Measurements from ENCODE around the gene TRIM17.

DNA sequence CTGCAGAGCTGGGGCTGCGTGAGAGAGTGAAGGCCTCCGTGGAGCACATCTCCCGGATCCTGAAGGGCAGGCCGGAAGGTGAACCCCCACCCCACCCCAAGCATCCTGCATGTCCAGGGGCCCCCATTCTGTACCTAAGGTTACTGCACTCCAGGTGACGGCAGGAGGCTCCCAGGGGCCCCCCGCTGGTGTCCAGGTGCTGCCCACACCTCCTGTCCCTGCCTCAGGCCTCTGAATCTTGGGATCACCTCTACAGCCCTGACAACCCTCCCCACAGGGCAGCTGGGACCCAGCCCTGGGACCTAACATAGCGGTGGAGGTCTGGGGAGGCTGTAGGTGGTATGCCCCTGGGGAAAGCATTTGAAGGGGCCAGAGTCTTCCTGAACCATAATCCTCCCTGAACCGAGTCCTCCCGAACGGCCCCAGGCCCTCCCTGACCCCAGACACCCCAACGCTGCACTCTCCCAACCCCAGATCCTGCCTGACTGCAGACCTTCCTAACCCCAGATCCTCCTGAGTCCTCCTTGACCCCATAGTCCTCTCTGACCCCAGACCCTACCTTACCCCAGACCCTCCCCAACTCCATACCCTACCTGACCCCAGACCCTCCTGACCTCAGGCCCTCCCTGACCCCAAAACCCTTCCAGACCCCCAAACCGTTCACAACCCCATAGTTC is 43.5 kb downstream of the TRIM17 start:
- TF ChIP-seq, protein P1, sequence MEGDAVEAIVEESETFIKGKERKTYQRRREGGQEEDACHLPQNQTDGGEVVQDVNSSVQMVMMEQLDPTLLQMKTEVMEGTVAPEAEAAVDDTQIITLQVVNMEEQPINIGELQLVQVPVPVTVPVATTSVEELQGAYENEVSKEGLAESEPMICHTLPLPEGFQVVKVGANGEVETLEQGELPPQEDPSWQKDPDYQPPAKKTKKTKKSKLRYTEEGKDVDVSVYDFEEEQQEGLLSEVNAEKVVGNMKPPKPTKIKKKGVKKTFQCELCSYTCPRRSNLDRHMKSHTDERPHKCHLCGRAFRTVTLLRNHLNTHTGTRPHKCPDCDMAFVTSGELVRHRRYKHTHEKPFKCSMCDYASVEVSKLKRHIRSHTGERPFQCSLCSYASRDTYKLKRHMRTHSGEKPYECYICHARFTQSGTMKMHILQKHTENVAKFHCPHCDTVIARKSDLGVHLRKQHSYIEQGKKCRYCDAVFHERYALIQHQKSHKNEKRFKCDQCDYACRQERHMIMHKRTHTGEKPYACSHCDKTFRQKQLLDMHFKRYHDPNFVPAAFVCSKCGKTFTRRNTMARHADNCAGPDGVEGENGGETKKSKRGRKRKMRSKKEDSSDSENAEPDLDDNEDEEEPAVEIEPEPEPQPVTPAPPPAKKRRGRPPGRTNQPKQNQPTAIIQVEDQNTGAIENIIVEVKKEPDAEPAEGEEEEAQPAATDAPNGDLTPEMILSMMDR (IDR thresholded peaks at IDR 0.05 in 2 of 3, conservative IDR thresholded peaks at IDR 0.05 in 1 of 3; ENCODE audit: borderline replicate concordance in 1 of 3, insufficient read depth in 1 of 3, low read depth in 2 of 3, low read length in 2 of 3), result no peak
- no peak for TF ChIP-seq POLR2A (IDR thresholded peaks at IDR 0.05; ENCODE audit: borderline replicate concordance, extremely low read depth, insufficient read depth, insufficient read length)
- TF ChIP-seq EZH2 (IDR thresholded peaks at IDR 0.05), result no peak
- no peak for TF ChIP-seq ZBTB33 (IDR thresholded peaks at IDR 0.05; ENCODE audit: extremely low read depth, insufficient replicate concordance, low read length)
- no peak for TF ChIP-seq JUND (IDR thresholded peaks at IDR 0.05)
- TF ChIP-seq ZNF274 (IDR thresholded peaks at IDR 0.05; ENCODE audit: low read depth, low read length), result no peak
- TF ChIP-seq, protein P2, sequence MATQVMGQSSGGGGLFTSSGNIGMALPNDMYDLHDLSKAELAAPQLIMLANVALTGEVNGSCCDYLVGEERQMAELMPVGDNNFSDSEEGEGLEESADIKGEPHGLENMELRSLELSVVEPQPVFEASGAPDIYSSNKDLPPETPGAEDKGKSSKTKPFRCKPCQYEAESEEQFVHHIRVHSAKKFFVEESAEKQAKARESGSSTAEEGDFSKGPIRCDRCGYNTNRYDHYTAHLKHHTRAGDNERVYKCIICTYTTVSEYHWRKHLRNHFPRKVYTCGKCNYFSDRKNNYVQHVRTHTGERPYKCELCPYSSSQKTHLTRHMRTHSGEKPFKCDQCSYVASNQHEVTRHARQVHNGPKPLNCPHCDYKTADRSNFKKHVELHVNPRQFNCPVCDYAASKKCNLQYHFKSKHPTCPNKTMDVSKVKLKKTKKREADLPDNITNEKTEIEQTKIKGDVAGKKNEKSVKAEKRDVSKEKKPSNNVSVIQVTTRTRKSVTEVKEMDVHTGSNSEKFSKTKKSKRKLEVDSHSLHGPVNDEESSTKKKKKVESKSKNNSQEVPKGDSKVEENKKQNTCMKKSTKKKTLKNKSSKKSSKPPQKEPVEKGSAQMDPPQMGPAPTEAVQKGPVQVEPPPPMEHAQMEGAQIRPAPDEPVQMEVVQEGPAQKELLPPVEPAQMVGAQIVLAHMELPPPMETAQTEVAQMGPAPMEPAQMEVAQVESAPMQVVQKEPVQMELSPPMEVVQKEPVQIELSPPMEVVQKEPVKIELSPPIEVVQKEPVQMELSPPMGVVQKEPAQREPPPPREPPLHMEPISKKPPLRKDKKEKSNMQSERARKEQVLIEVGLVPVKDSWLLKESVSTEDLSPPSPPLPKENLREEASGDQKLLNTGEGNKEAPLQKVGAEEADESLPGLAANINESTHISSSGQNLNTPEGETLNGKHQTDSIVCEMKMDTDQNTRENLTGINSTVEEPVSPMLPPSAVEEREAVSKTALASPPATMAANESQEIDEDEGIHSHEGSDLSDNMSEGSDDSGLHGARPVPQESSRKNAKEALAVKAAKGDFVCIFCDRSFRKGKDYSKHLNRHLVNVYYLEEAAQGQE (IDR thresholded peaks at IDR 0.05; ENCODE audit: low read depth), result no peak

Measured in HCT116 (cell line).